GM23338 (cell line): ENCODE data around the gene VMAC.

Experiments
- CREB1 ChIP-seq: fragments of 250-450 bp; sonication (Bioruptor Pico); IDR thresholded peaks from 2 replicates; pipeline ENCODE4 v1.5.0; 2020; ENCODE audit warnings: low read depth, mild to moderate bottlenecking, moderate library complexity
- ETS1 ChIP-seq: IDR thresholded peaks from 2 replicates; pipeline ENCODE4 v1.6.1; 2016; ENCODE audit warnings: antibody characterized with exemption
- EZH2 ChIP-seq: fragments of 200-600 bp; sonication (generic); IDR thresholded peaks from one replicate; pipeline ENCODE4 v1.8.0; 2017; ENCODE audit warnings: antibody characterized with exemption, mild to moderate bottlenecking, low read depth; ENCODE audit not compliant: unreplicated experiment
- EZH2phosphoT487 ChIP-seq: fragments of 200-600 bp; sonication (generic); IDR thresholded peaks from one replicate; pipeline ENCODE4 v1.8.1; 2018; ENCODE audit warnings: antibody characterized with exemption; ENCODE audit not compliant: unreplicated experiment
- JUNB ChIP-seq: IDR thresholded peaks from one replicate; pipeline ENCODE4 v1.6.1; 2016; ENCODE audit warnings: antibody characterized with exemption; ENCODE audit not compliant: unreplicated experiment
- NANOG ChIP-seq: IDR thresholded peaks from 2 replicates; pipeline ENCODE4 v1.6.1; 2016; ENCODE audit warnings: antibody characterized with exemption, borderline replicate concordance
- POLR2AphosphoS5 ChIP-seq: IDR thresholded peaks from 2 replicates; pipeline ENCODE4 v1.6.1; 2016; ENCODE audit warnings: antibody characterized with exemption, low read depth
- REST ChIP-seq: IDR thresholded peaks from one replicate; pipeline ENCODE4 v1.6.1; 2018; ENCODE audit warnings: antibody characterized with exemption; ENCODE audit not compliant: unreplicated experiment
- ZNF114 ChIP-seq: fragments of 250-450 bp; sonication (Bioruptor Pico); IDR thresholded peaks from 2 replicates; pipeline ENCODE4 v1.5.0; 2020; ENCODE audit warnings: mild to moderate bottlenecking, moderate library complexity
- ZNF331 ChIP-seq: fragments of 250-450 bp; sonication (Bioruptor Pico); IDR thresholded peaks from 2 replicates; pipeline ENCODE4 v1.5.0; 2020; ENCODE audit warnings: low read depth, mild to moderate bottlenecking, moderate library complexity
- TF ChIP-seq, protein P1 (sequence below), 2 experiments: fragments of 200-600 bp in 1 of 2; sonication (generic) in 1 of 2; conservative IDR thresholded peaks; 2 replicates each; pipeline versions ENCODE4 v1.5.1 to v1.6.1; 2016 to 2017; ENCODE audit warnings: antibody characterized with exemption in 2 of 2, low read depth in 2 of 2, mild to moderate bottlenecking in 2 of 2, moderate library complexity in 1 of 2
- TF ChIP-seq, protein P2 (sequence below): fragments of 250-450 bp; sonication (Bioruptor Pico); IDR thresholded peaks from 2 replicates; pipeline ENCODE4 v1.5.0; 2020; ENCODE audit warnings: mild to moderate bottlenecking, moderate library complexity

DNA sequence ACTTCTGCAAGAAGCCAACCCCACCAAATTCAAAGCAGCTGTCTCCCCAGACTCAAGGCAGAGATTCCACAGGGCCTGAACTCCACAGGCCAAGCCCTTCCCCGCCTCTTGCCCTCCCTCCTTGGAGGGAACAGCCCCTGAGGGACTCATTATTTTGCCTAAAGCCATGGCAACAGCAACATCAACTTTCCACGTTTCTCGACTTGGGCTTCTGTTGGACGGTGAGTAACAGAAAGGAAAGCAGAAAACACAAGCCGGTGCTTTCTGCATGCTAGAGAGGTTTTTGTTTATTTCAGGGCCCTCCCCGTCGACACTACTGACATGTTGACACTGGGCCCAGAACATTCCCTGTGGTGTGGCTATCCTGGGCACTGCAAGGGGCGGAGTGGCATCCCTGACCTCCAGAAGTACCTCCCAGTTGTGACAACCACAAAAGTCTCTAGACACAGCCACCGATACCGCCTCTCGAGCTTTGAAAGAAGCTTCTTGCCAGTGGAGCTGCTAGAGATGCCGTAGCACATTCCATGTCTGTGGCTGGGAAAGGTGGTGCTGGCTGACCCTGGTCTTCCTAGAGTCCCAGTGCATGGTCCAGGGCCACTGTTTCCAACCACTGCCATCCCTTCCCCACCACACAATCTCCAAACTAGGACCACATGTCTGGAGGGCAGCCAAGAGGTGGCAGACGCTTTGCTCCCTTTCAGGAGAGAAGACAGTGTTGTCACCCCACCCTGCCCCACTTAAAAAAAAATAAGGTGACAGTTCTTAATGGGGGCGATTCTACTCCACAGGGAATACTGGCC, 22.2 kb downstream of the VMAC start:
- TF ChIP-seq, protein P1, sequence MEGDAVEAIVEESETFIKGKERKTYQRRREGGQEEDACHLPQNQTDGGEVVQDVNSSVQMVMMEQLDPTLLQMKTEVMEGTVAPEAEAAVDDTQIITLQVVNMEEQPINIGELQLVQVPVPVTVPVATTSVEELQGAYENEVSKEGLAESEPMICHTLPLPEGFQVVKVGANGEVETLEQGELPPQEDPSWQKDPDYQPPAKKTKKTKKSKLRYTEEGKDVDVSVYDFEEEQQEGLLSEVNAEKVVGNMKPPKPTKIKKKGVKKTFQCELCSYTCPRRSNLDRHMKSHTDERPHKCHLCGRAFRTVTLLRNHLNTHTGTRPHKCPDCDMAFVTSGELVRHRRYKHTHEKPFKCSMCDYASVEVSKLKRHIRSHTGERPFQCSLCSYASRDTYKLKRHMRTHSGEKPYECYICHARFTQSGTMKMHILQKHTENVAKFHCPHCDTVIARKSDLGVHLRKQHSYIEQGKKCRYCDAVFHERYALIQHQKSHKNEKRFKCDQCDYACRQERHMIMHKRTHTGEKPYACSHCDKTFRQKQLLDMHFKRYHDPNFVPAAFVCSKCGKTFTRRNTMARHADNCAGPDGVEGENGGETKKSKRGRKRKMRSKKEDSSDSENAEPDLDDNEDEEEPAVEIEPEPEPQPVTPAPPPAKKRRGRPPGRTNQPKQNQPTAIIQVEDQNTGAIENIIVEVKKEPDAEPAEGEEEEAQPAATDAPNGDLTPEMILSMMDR (conservative IDR thresholded peaks at IDR 0.05; ENCODE audit: low read depth in 2 of 2): no peak
- TF ChIP-seq EZH2phosphoT487 (no peak), EZH2 (no peak), POLR2AphosphoS5 (no peak), JUNB (no peak), REST (no peak), ZNF331 (CRISPR knock-in tag) (no peak), CREB1 (CRISPR knock-in tag) (no peak), ETS1 (no peak), NANOG (no peak), ZNF114 (CRISPR knock-in tag) (no peak)
- TF ChIP-seq, protein P2, sequence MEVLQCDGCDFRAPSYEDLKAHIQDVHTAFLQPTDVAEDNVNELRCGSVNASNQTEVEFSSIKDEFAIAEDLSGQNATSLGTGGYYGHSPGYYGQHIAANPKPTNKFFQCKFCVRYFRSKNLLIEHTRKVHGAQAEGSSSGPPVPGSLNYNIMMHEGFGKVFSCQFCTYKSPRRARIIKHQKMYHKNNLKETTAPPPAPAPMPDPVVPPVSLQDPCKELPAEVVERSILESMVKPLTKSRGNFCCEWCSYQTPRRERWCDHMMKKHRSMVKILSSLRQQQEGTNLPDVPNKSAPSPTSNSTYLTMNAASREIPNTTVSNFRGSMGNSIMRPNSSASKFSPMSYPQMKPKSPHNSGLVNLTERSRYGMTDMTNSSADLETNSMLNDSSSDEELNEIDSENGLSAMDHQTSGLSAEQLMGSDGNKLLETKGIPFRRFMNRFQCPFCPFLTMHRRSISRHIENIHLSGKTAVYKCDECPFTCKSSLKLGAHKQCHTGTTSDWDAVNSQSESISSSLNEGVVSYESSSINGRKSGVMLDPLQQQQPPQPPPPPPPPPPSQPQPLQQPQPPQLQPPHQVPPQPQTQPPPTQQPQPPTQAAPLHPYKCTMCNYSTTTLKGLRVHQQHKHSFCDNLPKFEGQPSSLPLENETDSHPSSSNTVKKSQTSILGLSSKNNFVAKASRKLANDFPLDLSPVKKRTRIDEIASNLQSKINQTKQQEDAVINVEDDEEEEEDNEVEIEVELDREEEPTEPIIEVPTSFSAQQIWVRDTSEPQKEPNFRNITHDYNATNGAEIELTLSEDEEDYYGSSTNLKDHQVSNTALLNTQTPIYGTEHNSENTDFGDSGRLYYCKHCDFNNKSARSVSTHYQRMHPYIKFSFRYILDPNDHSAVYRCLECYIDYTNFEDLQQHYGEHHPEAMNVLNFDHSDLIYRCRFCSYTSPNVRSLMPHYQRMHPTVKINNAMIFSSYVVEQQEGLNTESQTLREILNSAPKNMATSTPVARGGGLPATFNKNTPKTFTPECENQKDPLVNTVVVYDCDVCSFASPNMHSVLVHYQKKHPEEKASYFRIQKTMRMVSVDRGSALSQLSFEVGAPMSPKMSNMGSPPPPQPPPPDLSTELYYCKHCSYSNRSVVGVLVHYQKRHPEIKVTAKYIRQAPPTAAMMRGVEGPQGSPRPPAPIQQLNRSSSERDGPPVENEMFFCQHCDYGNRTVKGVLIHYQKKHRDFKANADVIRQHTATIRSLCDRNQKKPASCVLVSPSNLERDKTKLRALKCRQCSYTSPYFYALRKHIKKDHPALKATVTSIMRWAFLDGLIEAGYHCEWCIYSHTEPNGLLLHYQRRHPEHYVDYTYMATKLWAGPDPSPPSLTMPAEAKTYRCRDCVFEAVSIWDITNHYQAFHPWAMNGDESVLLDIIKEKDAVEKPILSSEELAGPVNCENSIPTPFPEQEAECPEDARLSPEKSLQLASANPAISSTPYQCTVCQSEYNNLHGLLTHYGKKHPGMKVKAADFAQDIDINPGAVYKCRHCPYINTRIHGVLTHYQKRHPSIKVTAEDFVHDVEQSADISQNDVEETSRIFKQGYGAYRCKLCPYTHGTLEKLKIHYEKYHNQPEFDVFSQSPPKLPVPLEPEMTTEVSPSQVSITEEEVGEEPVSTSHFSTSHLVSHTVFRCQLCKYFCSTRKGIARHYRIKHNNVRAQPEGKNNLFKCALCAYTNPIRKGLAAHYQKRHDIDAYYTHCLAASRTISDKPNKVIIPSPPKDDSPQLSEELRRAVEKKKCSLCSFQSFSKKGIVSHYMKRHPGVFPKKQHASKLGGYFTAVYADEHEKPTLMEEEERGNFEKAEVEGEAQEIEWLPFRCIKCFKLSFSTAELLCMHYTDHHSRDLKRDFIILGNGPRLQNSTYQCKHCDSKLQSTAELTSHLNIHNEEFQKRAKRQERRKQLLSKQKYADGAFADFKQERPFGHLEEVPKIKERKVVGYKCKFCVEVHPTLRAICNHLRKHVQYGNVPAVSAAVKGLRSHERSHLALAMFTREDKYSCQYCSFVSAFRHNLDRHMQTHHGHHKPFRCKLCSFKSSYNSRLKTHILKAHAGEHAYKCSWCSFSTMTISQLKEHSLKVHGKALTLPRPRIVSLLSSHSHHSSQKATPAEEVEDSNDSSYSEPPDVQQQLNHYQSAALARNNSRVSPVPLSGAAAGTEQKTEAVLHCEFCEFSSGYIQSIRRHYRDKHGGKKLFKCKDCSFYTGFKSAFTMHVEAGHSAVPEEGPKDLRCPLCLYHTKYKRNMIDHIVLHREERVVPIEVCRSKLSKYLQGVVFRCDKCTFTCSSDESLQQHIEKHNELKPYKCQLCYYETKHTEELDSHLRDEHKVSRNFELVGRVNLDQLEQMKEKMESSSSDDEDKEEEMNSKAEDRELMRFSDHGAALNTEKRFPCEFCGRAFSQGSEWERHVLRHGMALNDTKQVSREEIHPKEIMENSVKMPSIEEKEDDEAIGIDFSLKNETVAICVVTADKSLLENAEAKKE (CRISPR knock-in tag): no peak
